GM06990 (cell line): ENCODE data around the gene PGF.

Source experiments
- DNase-seq: peaks from one replicate; pipeline ENCODE4 v3.0.0-alpha.2; 2011; ENCODE audit not compliant: insufficient read length; ENCODE audit errors: extremely low read depth
- H3K27me3 ChIP-seq: replicated peaks from 2 replicates; pipeline ENCODE4 v1.6.0; 2011; ENCODE audit warnings: low read length; ENCODE audit not compliant: control insufficient read depth, insufficient read depth
- H3K36me3 ChIP-seq: 2 replicates; pipeline ENCODE4 v1.5.1; 2011; ENCODE audit warnings: low read length; ENCODE audit not compliant: control insufficient read depth, insufficient read depth
- H3K4me3 ChIP-seq: replicated peaks from 2 replicates; pipeline ENCODE4 v1.5.1; 2011; ENCODE audit warnings: low read depth, mild to moderate bottlenecking, control low read depth, low read length
- TF ChIP-seq, protein P1 (sequence below): IDR thresholded peaks from 2 replicates; pipeline ENCODE4 v1.5.1; 2011; ENCODE audit warnings: low read length, control low read depth, mild to moderate bottlenecking, inconsistent platforms; ENCODE audit not compliant: insufficient read depth, poor library complexity, severe bottlenecking

Gene PGF

DNA sequence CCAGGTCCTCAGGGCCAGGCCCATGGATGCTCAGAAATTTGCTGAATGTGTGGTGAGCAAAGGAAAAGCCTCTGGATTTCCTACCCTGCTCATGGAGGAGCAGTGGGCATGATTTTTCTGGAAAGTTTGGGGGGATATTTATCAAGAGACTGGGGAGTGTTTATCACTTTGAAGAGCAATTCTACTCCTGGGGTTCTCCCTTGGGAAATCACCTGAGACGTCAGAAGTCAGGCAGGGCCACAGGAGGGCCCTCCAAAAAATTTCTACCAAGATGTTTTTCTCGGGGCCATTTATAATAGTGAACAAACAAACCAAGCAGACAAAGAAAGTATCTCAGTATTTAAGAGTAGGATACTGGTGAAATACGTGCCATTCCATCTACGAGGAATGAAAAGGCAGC lies 27.3 kb upstream of the PGF start:
- Histone ChIP-seq H3K36me3 (no peaks in the 10 kb centered on the region), H3K27me3 (no peaks in the 10 kb centered on the region), H3K4me3 (no peak overlapping the region)
- no peak for DNase-seq
- TF ChIP-seq, protein P1, sequence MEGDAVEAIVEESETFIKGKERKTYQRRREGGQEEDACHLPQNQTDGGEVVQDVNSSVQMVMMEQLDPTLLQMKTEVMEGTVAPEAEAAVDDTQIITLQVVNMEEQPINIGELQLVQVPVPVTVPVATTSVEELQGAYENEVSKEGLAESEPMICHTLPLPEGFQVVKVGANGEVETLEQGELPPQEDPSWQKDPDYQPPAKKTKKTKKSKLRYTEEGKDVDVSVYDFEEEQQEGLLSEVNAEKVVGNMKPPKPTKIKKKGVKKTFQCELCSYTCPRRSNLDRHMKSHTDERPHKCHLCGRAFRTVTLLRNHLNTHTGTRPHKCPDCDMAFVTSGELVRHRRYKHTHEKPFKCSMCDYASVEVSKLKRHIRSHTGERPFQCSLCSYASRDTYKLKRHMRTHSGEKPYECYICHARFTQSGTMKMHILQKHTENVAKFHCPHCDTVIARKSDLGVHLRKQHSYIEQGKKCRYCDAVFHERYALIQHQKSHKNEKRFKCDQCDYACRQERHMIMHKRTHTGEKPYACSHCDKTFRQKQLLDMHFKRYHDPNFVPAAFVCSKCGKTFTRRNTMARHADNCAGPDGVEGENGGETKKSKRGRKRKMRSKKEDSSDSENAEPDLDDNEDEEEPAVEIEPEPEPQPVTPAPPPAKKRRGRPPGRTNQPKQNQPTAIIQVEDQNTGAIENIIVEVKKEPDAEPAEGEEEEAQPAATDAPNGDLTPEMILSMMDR: no peak

DNA sequence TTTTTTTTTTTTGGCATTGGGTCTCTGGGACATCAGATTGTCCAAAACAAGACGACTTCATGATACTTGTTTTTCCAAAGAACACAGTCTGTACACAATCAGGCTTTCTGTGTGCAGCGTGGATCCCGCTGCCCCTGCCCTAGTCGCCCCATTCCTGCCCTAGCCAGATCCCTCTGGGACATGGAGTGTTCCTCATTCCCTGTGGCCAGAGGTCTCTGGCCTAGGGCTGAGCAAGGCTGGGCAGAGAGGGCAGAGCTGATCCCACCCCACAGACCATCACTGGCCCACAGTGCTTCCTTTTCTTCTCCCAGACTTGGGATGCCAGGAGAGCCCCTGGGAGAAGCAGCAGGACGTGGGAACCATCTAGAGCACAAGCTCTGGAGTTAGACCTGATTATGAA lies 26.4 kb upstream of the PGF start:
- Histone ChIP-seq H3K27me3 (no peaks in the 10 kb centered on the region), H3K4me3 (no peak overlapping the region), H3K36me3 (no peaks in the 10 kb centered on the region)
- TF ChIP-seq, protein P1: no peak
- no peak for DNase-seq

DNA sequence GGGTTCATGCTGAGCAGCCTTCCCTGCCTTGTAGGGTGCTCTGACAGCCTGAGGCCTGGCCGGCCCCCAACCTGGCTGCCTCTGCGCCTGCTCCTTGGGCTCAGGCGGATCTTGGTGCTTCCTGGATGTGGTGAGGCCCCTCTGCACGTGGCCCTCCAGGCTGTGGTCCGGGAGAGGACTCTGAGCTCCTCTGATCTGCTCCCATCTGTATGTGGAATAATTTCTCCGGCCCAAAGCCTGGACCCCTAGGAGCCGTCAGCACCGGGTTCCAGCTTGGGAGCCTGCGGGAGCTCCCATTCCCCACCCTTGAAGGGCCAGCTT lies 26.0 kb upstream of the PGF start:
- TF ChIP-seq, protein P1: no peak
- no peak for DNase-seq
- H3K27me3 ChIP-seq: no peaks in the 10 kb centered on the region
- no peaks in the 10 kb centered on the region for H3K36me3 ChIP-seq
- no peak overlapping the region for H3K4me3 ChIP-seq

DNA sequence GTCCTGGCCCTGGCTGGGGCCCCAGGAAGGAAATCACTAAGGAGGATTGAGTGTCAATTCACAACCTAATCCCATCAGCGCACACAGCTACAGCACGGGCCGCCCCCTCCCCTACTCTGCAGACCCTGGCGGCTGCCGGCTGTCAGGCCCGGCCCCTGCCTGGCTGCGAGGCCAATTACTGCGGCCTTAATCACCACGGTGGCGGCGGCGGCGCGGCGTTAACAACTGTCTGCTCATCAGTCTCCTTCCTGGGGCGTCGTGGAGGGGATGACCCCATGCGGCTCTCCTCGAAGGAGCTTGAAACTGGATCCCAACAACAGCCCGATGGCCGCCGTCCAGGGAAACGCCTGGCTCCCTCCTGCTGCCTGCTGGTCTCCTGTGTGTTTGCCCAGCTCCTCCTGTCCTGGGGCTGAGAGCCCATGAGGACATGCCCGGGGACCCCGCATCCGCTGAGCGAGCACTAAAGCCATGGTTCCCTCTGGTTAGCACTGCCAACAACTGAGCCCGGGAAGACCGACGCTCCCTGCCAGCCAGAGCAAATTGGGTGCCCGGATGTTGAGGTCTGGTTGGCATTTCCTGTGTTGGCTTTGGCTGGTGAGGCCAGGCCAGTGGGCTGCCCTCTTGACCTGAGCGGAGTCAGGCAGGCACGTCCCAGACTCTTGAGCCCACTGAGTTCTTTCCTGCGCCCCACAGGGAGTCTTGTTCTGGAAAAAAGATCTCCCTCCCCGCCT lies 25.5 kb upstream of the PGF start:
- Histone ChIP-seq H3K4me3 (no peak overlapping the region), H3K36me3 (no peaks in the 10 kb centered on the region), H3K27me3 (no peaks in the 10 kb centered on the region)
- TF ChIP-seq, protein P1: no peak
- no peak for DNase-seq

DNA sequence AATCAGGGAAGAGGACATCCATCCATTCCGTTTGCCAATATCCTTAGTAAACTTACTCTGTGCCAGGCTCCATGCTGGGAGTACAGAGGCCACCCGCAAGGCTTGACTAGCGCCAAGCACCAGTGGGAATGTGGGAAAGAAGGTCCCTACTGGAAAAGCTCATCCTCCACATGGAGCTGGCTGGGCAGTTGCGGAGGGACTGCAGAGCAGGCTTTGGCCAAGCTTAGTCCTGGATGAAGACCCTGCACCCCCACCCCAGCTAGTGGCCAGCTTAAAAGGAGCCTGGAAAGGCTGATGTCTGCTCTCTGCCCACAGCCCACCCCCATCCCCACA lies 25.0 kb upstream of the PGF start:
- no peak for DNase-seq
- TF ChIP-seq, protein P1: no peak
- H3K27me3 ChIP-seq: no peaks in the 10 kb centered on the region
- H3K4me3 ChIP-seq: no peak overlapping the region
- H3K36me3 ChIP-seq: no peaks in the 10 kb centered on the region
